NCI-H187 treated with DMSO at 0.1 percent for 48 hours (cell line): ENCODE data around the gene WBP2NL.
"Not testable (repeated sequence)": the region's sequence is repeated elsewhere in the genome, so short reads cannot be mapped to it uniquely, and the experiment has no call there.

Source experiments
- DNase-seq: peaks from one replicate; lab custom pipeline; 2025; lab: John Stamatoyannopoulos, UW

The WBP2NL gene, protein sequence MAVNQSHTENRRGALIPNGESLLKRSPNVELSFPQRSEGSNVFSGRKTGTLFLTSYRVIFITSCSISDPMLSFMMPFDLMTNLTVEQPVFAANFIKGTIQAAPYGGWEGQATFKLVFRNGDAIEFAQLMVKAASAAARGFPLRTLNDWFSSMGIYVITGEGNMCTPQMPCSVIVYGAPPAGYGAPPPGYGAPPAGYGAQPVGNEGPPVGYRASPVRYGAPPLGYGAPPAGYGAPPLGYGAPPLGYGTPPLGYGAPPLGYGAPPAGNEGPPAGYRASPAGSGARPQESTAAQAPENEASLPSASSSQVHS

DNA sequence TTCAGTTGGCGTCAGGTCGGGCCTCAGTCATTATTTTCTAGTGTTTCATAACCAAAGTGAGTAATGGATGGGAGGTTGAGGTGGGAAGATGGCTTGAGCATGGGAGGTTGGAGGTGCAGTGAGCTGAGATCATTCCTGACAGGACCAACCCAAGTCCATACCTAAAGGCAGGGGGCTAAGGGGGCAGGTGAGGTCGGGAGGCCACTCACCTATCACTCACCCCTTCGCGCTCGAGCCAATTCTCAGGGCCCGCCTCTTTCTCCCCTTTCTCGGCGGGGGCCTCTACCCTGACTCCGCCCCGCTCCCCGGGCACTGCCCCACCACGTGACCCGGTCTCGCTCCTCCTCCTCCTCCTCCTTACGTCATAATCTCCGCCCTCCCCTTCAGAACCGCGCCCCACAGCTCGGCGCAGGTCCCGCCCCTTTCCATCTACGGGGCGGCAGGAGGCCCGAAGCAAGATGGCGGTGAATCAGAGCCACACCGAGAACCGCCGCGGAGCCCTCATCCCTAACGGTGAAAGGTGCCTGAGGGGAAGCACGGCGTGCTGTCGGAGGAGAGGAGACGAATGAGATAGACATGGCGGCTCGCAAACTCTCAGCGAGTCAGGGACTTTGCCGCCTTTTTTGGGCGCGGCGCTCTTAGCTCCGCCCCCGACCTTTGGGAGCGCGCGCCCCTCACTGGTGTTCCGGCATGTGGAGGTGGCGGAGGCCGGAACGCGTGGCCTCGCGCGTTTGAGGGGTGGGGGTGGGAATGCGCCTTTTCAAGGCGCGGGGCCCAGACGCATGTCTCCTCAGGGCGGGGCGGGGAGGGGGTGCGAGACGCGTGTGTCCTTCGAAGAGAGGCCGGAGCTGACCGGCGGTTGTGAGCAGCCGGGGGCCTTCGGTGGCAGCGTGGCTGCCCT lies at the start of gene WBP2NL:
Gene WBP2NL (plus strand): TSS at position 428 of the 901 bp plus-strand sequence. CDS start 31 bp downstream, at position 459.
- DNase-seq, result peak; percentile 36

DNA sequence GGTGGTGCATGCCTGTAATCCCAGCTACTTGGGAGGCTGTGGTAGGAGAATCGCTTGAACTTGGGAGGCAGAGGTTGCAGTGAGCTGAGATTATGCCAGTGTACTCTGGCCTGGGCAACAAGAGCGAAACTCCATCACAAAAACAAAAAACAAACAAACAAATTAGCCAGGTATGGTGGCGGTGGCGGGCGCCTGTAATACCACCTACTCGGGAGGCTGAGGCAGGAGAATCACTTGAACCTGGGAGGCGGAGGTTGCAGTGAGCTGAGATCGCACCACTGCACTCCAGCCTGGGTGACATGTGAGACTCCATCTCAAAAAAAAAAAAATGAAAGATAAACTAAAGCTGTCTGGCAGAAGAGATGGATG lies 49.7 kb upstream of the WBP2NL start:
- not testable (repeated sequence) for DNase-seq

DNA sequence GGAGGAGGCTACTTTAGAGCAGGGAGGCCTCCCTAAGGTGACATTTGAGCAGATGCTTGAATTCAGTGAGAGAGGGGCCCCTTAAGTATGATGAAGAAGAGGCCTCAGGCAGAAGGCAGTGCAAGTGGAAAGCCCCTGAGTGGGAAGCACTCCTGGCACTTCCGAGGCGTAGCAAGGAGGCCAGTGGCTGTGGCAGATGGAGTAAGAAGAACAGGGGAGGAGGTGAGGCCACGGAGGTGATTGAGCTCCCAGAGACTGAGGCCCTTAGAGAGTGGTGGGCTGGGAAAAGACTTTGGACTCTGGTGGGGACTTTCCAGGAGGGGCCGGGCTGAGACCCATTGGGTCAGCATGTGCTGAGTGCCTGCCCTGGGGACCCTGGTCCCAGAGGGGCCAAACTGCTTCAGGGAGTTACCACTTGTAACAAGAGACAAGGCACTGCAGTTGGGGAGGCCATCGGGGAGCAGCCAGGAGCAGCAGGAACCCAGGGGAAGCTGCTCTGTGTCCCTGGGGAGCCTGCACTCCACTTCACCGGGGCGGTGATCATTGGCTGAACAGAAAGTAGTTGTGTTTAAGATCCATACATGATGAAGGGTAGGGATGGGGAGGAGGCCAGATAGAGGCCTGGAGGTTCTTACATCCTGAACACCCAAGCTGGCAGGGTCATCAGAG lies 49.2 kb upstream of the WBP2NL start:
- DNase-seq, result no peak

DNA sequence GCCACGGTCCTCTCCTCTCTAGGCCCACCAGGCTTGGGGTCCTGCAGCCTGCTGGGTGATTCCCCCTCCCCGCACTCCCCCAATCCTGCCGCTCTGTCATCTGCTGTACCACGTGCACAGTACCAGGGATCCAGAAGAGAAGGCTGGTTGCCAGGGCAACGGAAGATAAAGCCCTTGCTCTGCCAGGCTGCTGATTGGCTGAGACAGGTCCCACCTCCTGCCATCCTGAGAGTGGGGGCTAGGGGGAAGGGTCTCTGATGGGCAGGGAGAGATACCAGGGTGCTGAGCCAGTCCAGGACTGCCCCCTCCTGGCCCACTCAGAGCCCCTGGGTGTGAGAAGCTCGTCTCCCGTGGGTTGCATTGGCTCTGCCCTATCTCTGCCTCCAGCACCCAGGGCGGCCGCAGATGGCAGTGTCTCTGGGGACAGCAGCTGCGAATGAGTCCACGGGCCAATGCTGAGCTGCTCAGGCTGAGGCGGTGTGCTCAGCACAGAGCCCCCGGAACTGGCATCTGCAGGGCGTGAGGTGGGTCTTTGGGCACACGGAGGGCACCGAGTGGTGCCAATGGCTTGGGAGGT lies 46.6 kb upstream of the WBP2NL start, which contains the start of gene SMIM45:
Gene SMIM45 (plus strand): TSS at position 253 of the 577 bp plus-strand sequence.
- DNase-seq, result no peak

DNA sequence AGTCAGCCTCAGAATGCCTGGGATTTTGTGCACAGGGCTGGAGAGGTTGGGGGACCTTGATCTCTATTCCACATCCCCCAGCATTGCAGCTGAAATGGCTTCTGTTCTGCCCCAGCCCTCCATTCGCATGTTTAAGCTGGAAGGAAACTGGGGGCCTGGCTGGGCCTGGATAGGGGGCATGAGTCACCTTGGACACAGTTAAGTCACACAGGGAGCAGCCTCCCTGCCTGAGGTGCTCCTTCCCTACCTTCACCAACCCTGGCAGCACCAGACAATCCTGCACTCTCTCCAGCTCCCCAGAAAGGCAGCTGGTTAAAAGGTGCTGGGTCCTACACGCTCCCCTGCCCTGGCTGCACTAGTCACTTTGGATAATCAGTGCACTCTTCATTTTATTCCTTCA lies 45.9 kb upstream of the WBP2NL start:
- DNase-seq, result no peak

DNA sequence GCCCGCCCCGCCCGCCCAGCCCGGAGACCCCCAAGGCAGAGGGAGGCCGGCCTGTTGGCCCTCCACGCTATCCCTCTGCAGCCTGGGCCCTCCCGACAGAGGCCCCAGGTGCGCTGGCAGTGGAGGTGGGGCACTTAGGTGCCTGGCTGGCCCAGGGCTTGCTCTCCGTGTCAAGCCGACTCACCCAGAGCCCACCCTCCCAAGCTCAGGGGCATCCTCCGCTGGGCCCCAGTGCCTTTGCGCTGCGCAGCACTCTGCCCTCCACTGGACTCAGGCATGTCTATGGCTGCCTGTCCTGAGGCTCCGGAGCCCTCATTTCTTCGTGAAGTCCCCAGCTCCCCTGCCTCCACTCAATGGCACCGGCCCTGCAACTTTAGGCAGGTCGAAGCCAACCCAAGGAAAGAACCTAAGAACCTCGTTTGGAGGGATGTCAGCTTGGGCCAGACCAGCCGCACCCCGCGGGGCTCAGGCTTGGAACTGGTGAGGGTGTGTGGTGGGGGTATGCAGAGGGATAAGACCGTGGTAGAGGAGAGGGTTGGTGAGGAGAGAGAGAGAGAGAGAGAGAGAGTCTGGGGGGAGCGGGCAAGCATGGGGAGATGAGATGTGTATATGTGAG lies 40.5 kb upstream of the WBP2NL start:
- DNase-seq, result no peak

DNA sequence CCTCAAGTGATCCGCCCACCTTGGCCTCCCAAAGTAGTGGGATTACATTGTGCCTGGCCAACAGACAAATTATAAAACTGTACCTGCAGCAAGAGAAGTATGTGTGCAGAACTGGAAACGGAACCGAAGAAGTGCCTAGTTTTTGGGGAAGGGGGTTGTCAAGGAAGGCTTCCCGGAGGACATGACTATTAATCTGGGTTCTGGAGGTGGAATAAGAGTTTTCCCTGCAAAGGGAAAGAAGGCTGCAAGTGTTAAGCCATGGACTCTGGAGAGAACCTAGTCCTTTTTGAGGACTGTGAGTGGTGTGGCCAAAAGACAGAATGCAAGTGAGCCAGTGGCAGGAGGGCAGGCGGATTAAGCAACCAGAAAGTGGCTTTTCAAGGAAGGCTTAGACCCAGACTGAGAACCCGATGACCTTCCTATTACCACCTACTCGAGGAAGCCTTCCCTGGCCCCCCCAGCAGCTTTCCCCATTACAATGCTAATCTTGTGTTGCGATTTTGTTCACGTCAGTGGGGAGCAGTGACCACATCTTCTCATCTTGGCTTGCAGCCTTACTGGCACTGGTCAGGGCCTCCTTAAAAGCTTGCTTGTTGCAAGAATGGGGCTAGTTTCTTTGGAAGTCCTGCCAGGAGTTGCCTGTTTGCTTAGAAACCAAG lies 35.0 kb upstream of the WBP2NL start:
- no peak for DNase-seq

DNA sequence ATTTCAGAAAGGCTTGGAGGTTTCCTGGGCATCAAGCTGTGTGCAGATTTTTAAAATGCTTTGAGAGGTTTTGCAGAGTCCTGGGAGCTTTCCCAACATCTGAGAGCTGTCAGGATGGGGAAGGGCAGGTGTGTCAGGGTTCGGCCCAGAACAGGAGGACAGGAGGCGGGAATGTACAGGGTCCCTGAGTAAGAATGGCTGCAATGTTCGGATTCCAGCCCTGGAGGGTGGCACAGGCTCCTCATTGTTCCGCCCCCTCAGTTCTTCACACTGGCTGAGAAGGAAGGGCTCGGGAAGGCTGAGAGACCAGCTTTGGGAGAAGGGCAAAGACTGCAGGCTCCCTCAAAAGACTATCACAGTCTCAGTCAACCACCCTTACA lies 34.5 kb upstream of the WBP2NL start:
- no peak for DNase-seq

DNA sequence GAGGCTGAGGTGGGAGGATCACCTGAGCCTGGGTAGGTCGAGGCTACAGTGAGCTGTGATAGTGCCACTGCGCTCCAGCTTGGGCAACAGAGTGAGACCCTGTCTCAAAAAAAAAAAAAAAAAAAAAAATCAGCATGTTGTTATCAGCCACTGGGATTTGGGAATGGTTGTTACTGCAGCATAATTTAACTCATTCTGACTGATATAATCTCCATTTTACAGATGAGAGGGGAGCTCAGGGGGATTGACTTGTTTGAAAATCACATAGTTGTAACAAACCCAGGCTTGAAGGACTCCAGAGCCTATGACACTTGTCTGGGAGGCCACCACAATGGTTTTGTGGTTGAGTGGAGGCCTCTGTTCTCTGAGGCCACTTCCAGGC lies 32.4 kb upstream of the WBP2NL start:
- no peak for DNase-seq

DNA sequence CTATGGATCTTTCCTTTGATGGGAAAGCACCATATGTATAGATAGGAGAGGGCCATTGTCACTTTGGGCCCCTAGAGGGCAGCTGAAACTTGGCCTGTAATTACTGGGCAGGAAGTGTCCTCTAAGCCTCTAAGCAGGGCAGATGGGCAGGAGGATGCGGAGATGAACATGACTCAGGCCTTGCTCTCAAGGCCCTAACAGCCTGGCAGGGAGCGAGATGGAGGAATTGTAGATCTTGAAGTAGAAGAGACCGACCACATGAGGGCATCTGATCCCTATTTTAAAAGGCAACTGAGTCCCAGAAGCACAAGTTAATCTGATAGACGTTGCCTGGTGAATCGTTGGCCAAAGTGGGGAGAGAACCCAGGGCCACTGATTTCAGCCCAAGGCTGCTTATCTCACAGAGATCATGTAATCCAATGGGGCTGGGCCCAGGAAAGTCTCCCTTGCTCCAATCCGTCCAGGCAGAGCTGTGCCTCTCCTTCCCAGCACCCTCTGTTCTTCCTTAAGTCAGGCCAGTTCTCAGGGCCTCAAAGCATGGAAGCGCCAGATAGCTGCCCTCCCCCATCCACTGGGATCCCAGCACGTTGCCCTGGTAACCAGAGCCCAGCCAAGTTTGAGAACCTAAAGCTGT lies 31.9 kb upstream of the WBP2NL start:
- no peak for DNase-seq

DNA sequence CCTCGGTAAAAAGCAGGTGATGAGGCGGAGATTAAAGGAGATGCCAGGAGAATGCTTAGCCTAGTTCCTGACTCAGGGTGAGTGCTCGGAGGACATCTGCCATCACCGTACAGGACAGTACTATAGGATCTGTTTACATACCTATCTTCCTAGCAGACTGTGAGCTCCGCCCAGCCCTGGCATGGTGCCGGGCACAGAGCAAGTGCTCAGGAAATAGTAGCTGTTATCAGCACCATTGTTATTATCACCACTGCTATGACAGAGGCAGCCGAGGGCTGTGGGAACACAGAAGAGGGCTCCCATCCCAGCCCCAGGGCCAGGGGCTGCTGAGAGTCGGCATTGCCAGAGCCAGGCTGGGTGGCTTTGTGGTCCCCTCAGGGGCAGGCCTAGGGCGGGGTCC lies 30.0 kb upstream of the WBP2NL start:
- DNase-seq, result no peak

DNA sequence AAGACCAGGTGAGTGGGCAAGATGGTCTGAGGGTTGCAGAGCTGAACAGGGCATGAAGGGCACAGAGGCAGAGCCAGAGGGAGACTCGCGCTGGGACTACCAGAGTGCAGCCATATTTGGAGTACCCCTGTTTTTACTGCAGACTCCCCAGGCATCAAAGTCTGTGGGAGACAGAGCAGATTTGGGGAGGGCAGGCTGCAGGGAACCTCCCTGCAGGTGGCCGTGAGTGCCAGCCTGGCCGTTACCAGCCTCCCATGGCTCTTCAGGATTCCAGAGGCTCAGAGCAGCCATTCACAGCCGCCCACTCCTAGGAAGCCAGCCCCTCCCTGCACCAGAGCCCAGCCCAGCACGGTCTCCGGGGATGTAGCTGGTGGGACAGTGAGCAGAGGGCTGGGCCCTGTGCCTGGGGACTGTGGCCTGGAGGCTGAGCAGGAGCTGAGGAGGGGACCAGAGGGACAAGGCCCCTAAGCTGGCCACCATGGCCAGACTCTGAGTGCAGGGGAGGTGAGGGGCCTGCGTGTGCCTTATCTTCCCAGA lies 29.4 kb upstream of the WBP2NL start, which contains the start of gene SEPTIN3:
Gene SEPTIN3 (plus strand): TSS at position 334 of the 537 bp plus-strand sequence. CDS start 2,050 bp downstream, outside the sequence.
- no peak for DNase-seq

DNA sequence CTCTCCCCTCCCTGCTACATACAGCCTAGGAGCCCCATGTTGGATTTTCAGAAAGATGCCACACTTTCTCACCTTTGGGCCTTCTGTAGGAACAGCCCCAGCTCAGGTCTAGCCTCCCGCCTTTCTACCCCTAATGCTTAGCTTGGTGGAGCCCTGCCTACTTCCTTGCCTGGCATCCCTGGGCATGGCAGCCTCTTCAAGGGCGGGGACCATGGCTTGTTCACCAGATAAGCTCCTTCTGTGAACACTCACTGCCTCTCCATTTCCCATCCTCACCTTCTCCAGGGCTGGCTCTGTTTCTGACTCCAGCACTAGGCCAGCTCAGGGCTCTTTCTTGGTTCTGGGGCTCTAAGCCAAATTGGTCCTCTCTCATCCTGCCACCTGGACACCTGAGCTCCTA lies 28.0 kb upstream of the WBP2NL start:
- DNase-seq, result no peak

DNA sequence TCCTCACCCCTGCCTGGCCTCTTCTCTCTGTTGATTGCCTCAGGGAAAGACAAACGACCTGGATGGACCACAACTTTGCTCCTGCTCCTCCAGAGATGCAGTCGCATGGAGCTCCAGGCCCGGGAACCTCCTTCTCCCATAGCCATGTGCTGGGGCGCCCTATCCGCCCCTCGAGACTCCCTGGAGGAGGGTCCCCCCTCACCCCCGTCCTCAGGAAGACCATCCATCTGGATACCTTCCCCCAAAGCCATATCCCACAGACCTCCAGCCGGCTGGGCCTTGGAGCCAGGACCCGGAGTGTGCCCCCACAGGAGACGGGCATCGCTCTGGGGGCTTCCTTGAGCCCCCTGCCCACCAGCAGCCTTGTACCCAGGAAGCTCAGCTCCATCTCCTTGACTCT lies 27.2 kb upstream of the WBP2NL start:
- DNase-seq, result no peak

DNA sequence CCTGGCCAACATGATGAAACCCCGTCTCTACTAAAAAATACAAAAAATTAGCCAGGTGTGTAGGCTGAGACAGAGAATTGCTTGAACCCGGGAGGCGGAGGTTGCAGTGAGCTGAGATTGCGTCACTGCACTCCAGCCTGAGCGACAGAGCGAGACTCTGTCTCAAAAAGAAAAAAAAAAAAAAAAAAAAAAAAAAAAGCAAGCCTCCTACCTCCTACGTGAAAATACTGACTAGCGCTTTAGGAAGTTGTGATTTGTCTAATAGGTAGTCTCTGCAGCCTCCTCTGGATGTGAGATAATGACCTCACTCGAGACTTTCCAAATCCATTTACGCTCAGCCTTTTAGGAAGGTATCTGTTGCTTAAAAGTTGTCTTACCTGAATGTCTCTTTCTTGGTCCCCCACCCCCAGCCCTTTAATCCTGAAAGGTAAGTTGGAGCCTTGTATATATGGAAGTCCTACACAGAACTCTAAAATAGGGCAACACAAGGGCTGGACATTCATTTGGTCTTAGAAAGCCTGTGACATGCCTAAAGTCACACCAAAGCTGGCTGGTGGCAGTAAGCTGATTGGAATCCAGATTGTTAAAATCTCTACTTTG lies 23.8 kb upstream of the WBP2NL start:
- no peak for DNase-seq

DNA sequence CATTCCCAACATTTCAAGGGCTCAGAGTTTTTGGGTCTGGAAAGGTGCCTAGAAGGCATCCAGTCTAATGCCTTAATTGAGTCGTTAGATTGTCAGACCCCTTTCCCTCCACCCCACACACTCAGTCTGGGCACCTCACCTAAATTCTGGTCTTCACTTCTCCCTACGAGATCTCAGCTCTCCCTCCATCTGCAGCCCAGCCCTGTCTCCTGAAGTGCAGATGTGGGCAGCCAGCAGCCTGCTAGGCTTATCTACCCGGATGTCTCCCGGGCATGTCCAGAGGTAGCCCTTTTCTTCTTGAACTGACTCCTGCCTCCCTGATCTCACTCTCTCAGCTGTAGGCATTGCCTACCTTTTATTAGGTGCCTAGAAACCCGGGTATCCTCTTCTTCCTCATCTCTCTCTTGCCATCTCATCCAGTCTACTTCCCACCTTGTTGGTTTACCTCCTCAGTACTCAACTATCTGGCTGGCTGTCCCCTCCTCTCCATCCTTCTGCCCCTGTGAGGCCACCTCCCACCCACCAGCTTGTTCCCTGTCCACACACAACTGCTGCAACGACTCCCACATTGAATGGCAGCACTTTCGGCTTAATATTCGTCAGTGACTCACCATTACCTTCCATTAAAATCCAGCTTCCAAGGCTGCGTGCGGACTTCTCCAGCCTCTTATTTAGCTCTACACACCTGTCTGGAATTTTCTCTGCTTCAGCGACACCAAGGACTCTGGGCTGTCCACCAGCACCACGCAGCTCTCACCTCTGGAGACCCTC lies 23.1 kb upstream of the WBP2NL start:
- no peak for DNase-seq

DNA sequence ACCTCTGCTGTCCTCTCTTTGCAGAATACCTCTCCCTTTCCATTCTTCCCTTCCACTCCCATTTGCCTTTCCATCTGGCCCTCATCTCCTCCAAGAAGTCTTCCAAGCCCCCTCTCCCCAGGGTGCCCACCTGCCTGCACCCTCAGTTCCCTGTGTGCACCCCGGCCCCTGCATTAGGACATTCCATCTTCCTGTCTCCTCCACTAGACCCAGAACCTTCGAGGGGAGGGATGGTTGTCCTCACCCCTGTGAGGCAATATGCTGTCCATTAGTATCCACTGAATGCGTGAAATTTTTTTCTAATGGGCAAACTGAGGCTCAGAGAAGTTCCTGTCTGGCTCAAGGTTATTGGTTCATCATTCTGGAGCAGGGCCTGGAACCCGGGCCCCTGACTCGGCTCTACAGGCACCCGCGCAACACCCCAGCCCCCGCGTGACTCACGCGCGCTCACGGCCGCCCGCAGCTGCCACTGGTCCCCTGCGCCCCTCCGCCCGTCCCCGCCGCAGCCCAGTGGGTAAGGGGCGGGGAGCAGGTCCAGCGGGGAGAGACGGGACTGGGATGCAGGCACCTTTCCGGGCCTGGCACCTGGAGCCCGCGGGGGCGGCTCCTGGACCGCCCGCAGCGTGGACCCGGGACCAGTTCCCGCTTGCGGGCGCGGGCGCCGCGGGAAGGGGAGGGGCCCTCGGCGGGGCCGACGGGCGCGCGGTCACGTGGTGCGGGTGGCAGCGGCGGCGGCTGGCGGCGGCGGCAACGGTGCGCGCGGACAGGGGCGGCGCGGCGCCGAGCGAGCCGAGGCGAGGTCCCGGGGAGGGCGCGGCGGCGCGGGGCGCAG lies 22.3 kb upstream of the WBP2NL start:
- DNase-seq, result no peak

DNA sequence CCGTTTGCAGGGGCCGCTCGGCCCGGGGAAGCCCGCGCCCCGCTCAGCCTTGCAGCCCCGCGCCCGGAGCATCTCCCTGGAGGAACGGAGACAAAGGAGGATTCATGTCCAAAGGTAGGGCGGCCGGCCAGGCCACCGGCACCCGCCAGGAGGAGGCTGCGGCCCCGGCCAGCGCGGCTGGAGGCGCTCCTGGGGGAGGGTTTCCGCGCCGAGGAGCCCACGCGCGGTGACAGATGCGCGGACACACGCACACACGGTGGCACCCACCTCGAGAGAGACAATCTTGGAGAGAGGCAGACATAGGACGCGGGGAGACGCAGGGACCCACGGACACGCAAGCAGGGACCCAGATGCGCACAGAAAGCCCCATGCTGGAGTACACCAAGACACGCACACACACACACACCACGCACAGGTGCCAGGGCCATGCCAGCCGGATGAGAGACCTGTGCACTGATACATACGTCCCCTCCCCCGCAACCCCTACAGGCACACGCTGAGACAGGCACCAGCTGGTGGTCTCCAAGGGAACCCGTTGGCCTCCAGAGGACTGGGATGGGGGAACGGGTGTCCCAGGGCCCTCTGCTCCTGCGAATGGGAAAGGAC lies 21.5 kb upstream of the WBP2NL start:
- no peak for DNase-seq
